Activated T-cell treated with anti-CD3 and anti-CD28 coated beads for 1 hour (primary cell): Measurements from ENCODE around the gene COTL1.
"Not testable (repeated sequence)": the region's sequence is repeated elsewhere in the genome, so short reads cannot be mapped to it uniquely, and the experiment has no call there.

Experiments
- DNase-seq: peaks from one replicate; pipeline ENCODE4 v3.0.0-alpha.2; 2020; ENCODE audit warnings: low read depth

The COTL1 gene

DNA sequence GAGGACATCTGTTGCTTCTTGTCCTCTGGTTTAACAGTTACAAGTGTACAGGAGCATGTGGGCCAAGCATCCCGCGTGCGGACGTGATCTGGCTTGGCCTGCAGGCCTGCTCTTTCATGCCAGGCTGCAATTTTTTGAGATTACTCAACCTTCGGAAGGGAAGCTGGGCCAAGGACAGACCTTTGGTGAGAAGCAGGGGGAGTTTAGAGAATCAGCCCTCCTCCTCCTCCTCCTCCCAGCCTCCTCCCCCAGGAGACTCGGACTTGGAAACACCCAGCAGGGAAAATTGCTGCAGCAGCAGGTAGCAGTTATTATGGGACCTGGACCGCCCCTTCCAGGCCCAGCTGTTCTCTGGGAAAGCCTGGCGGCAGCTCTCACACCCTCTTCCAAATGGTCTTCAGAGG is 25.3 kb upstream of the COTL1 start:
- DNase-seq: no peak

- DNase-seq: no peak
Observed at GRCh38 chr16:84641643-84642358, 23.9 kb upstream of the COTL1 start.

DNA sequence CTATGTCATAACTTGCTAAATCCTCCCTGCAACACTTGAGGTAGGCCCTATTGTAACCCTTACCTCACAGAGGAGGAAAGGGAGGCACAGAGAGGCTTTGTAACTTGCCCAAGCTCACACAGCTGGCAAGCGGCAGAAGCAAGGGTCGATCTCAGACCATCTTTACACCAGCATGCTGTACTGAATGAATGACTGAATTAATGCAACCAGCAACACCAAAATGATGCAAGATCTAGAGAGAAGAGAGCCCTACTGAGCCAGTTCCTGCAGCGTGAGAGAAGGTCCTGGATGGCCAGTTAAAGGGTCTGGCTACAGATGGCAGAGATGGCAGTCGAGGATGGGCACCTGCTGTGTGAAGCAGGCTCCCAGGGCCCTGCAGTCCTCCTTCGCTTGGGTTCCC is 22.3 kb upstream of the COTL1 start:
- no peak for DNase-seq

- no peak for DNase-seq
Observed at GRCh38 chr16:84638231-84638806, 20.4 kb upstream of the COTL1 start.

DNA sequence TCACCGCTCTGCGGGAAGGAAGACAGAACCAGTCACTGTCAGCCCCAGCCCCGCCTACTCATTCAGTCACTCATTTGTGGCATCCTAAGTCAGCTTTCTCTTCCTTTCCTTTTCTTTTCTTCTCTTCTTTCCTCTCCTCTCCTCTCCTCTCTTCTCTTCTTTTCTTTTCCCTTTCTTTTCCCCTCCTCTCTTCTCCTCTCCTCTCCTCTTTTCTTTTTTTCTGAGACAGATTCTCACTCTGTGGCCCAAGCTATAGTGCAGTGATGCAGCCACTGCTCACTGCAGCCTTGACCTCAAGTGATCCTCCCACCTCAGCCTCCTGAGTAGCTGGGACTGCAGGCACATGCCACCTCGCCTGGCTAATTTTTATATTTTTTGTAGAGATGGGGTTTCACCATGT is 19.8 kb upstream of the COTL1 start:
- DNase-seq: no peak

GRCh38 chr16:84635702-84636101 is 17.8 kb upstream of the COTL1 start:
- no peak for DNase-seq

GRCh38 chr16:84633622-84634021 is 15.7 kb upstream of the COTL1 start:
- DNase-seq: no peak

DNA sequence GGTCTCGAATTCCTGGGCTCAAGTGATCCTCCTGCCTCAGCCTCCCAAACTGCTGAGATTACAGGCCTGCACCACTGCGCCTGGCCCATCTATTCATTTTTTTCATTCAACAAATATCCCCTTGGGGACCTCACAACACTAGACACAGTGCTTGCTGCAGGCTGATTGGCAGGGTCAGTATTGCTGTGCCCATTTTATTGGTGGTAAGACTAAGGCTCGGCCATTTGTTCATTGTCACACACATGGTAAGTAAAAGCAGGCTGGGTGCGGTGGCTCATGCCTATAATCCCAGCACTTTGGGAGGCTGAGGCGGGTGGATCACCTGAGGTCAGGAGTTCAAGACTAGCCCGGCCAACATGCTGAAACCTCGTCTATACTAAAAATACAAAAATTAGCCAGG is 15.0 kb upstream of the COTL1 start:
- not testable (repeated sequence) for DNase-seq

DNA sequence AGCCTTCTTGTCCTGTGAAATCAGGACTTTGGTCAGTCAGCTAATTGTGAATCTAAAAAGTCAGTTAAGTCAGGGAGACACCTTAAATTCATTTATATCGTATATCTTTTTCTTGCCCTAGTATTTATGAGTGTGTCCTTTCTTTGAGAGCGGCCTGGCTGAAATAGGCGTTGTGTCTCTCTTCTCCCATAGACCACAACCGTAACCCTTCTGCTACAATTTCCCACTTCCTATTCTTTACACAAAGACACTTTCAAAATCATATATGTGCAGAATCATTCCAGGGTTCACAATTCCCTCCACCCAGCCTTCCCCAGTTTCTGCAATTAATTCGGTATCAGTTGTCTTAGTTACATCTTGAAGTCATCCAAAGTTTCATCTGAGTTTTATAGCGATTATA is 14.0 kb upstream of the COTL1 start:
- no peak for DNase-seq

- DNase-seq: no peak
Observed at GRCh38 chr16:84631153-84631466, 13.2 kb upstream of the COTL1 start.

DNA sequence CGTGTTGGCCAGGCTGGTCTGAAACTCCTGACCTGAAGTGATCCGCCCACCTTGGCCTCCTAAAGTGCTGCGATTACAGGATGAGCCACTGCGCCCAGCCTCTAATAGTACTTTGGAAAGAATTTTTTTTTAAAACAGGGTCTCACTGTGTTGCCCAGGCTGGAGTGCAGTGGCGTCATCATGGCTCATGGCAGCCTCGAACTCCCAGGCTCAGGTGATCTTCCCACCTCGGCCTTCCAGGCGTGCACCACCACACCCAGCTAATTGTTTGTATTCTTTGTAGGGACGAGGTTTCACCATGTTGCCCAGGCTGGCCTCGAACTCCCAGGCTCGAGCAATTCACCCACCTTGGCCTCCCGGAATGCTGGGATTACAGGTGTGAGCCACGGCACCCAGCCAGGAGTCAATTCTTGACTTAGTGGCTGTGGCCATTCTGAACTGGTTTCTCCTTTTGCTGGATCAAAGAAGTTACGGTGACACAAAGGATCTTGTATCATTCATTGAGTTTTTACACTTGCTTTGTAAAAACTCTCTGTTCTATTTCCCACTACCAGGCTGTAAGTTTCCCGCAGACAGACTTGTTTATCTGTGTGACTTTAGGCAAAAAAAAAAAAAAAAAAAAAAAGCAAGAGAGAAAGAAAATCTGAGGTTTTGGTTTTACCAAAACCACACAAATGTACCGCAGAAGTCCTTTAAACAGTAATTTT is 12.7 kb upstream of the COTL1 start:
- DNase-seq: no peak

GRCh38 chr16:84630009-84630408 is 12.1 kb upstream of the COTL1 start:
- DNase-seq: no peak

GRCh38 chr16:84629580-84629979 is 11.7 kb upstream of the COTL1 start:
- no peak for DNase-seq

DNA sequence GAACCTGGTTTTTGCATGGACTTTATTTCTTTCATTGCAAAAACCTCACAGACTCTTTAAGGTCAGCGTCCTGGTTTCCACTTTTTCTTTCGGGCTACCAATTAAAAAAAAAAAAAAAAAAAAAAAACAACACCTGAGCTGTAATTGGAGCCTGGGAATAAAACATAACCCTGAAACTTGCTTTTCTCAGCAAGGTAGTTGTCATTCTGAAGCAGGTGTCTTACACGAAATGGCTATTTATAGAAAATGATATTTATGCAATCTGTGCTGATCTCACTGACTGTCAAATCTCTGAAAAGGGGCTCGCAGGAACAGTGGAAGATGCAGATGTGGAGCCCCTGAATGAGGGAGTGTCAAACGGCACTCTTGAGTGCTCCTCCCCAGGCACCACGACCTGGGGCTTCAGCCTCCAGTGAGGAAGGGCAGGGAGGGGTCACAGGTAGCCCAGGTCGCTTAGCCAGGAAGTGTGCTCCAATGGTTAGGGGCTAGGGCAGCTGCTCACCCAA is 10.4 kb upstream of the COTL1 start:
- no peak for DNase-seq

DNA sequence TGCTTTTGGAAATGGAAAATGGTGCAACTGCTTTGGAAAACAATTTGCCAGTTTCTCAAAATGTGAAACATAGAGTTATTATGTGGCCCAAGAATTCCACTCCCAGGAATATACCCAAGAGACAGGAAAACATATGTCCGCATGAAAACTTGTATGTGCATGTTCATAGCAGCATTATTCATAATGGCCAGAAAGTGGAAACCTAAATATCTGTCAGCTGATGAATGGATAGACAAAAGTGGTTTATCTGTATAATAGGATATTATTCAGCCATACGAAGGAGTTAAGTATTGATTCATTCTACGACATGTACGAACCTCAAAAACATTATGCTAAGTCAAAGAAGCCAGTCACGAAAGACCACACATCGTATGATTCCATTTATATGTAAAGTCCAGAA is 7.7 kb upstream of the COTL1 start:
- no peak for DNase-seq

DNA sequence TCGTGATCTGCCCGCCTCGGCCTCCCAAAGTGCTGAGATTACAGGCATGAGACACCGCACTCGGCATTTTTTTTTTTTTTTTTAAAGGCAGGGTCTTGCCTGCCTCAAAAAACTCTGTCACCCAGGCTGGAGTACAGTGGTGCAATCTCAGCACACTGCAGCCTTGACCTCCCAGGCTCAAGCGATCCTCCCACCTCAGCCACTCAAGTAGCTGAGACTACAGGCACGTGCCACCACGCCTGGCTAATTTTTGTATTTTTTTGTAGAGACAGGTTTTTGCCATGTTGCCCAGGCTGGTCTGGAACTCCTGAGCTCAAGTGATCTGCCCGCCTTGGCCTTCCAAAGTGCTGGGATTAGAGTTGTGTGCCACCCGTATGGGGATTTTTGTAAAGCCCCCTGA is 3.0 kb upstream of the COTL1 start:
- not testable (repeated sequence) for DNase-seq

DNA sequence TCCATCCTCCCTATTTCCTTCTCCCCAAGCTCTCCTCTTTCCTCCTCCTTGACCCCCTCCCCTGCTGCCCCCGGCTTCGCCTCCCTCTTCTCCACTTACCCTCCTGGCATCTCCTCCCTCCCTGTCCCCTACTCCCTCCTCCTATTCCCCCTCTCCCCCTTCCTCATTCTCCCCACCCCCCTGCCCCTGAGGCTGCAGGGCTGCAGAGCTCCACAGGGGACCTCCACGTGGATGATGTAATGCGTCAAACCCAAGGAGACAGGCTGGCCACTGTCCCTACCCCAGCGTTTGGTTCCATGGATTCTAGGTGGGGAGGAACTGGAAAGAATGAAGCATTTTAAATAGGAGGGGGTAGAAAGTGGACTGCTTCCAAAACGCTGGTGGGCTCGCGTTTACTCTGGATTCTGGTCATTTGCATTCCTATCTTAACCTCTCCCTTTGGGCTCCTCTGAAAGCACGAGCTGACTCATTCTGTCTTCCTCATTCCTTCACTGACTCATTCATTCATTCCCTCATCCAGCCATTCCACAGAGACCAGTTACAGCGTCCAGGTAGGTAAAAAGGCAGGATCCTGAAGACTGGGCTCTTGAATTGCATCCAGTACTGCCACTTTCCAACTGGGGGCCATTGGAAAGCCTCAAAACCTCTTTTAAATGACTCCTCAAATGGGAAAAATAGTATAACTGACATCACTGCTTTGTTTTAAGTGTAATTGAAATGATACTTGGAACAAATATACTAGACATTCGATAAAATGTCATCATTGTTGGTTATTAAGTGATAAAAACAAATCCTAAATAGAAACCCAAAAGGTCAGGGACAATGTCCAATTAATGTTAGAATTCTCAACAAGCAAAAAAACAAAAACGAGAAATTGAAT is 943 bp upstream of the COTL1 start:
- no peak for DNase-seq

- DNase-seq: no peak
Observed at GRCh38 chr16:84617041-84617790, 662 bp downstream of the COTL1 start.

GRCh38 chr16:84616515-84616914 is 1.4 kb downstream of the COTL1 start:
- no peak for DNase-seq

DNA sequence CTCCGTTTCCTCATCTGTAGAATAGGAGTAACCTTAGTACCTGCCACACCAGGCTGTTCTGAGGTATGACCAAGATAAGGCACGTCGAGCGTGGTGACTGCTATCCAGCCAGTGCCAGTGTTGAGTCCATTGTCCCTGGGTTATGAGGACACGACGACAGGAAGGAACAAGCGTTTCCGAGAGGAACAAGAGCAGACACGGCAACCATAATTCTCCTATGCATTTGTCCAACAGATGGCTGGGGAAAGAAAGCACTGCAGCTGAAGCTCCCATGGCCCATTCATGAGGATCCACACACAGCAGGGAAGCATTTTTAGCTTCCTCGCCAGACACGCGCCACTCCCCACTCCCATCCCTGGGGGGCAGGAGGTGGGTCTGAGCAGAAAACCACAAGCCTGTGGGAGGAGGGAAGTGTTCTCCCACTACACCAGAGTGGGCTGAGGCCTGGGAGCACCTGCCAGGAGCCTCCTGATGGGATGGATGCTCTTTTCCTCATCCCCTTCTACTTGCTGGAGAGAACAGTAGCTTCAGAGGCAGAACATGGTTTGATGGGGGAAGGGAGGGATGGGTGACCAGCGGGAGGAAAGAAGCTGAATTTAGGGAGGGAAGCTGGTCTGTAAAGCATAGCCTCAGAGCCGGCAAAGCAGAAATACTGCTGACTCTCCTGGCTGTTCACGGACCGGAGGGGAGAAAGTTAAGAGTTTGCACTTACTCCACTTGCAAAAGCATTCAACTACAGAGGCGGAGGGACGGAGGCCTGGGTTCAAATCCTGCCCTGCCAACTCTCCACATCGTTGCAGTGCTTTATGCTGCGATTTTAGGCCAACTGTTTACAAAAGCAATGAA is 2.7 kb downstream of the COTL1 start:
- DNase-seq: no peak

DNA sequence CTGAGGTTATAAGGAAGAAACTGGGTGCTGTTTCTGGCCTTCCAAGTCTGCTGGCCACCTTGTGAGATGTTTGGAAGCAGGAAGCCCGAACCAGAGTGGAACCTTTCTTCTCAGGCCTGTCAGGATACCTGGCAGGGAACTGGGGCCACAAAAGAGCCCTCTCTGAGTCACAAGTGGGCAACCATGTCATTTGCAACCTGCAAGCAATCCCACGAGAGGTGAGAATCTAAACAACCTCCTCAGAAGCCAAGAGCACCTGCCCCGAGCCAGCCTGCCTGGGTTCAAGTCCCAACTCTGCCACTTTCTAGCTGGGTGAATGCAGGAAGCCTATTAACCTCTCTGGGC is 3.3 kb downstream of the COTL1 start:
- no peak for DNase-seq
